ENCODE results near the gene GYG2. TPM values are rescaled to one million over a fixed set of nuclear protein-coding genes. Genes with fewer than 3 reads are reported as not detected.
A peak's percentile ranks its signal among the peaks of the same experiment; 100 is the strongest.
"Not testable (repeated sequence)": the region's sequence is repeated elsewhere in the genome, so short reads cannot be mapped to it uniquely, and the experiment has no call there.

GYG2 gene
- total RNA-seq, 2 experiments from 2014 or later: not detected

- CTCF ChIA-PET: no interaction called here
- Mint-ChIP-seq H3K36me3 (ENCODE audit: low read depth) (no peaks in the 10 kb centered on the region), H3K27ac (no peak overlapping the region)
These were observed 70.2 kb downstream of the GYG2 start for GRCh38 chrX:2898846-2899512.

GRCh38 chrX:2901367-2902036 is 72.8 kb downstream of the GYG2 start:
- H3K27me3 Mint-ChIP-seq (ENCODE audit: low read depth): no peaks in the 10 kb centered on the region
- peaks cover 2% of the 10 kb centered on the region for H3K9me3 Mint-ChIP-seq
- no peak overlapping the region for H3K27ac Mint-ChIP-seq
- H3K4me3 Mint-ChIP-seq: no peak overlapping the region
- no peak for DNase-seq
- intact Hi-C loops (cut with micrococcal nuclease): no loop called here
- CTCF ChIA-PET: no interaction called here
- H3K4me1 Mint-ChIP-seq (ENCODE audit: low read depth): peaks cover 8% of the 10 kb centered on the region
- no peaks in the 10 kb centered on the region for H3K36me3 Mint-ChIP-seq (ENCODE audit: low read depth)

More at GRCh38 chrX:2898846-2899512, 70.2 kb downstream of the GYG2 start:
- intact Hi-C loops (cut with micrococcal nuclease): no loop called here
- H3K9me3 Mint-ChIP-seq: peaks cover 2% of the 10 kb centered on the region
- peaks cover under 1% of the 10 kb centered on the region for H3K27me3 Mint-ChIP-seq (ENCODE audit: low read depth)
- DNase-seq: no peak
- H3K4me3 Mint-ChIP-seq: no peak overlapping the region
- peaks cover 8% of the 10 kb centered on the region for H3K4me1 Mint-ChIP-seq (ENCODE audit: low read depth)

GRCh38 chrX:2902841-2903240 is 74.1 kb downstream of the GYG2 start:
- H3K9me3 Mint-ChIP-seq: peaks cover 2% of the 10 kb centered on the region
- peaks cover 7% of the 10 kb centered on the region for H3K4me1 Mint-ChIP-seq (ENCODE audit: low read depth)
- CTCF ChIA-PET: no interaction called here
- H3K27me3 Mint-ChIP-seq (ENCODE audit: low read depth): no peaks in the 10 kb centered on the region
- H3K4me3 Mint-ChIP-seq: no peak overlapping the region
- H3K36me3 Mint-ChIP-seq (ENCODE audit: low read depth): no peaks in the 10 kb centered on the region
- DNase-seq: no peak
- intact Hi-C loops (cut with micrococcal nuclease): no loop called here
- no peak overlapping the region for H3K27ac Mint-ChIP-seq

GRCh38 chrX:2903366-2903765 is 74.6 kb downstream of the GYG2 start:
- Mint-ChIP-seq H3K4me3 (no peak overlapping the region), H3K27me3 (ENCODE audit: low read depth) (no peaks in the 10 kb centered on the region), H3K36me3 (ENCODE audit: low read depth) (no peaks in the 10 kb centered on the region), H3K4me1 (ENCODE audit: low read depth) (peaks cover 3% of the 10 kb centered on the region), H3K27ac (no peak overlapping the region), H3K9me3 (peaks cover 2% of the 10 kb centered on the region)
- CTCF ChIA-PET: no interaction called here
- no peak for DNase-seq
- intact Hi-C loops (cut with micrococcal nuclease): no loop called here

GRCh38 chrX:2907295-2907694 is 78.6 kb downstream of the GYG2 start:
- no peaks in the 10 kb centered on the region for H3K36me3 Mint-ChIP-seq (ENCODE audit: low read depth)
- intact Hi-C loops (cut with micrococcal nuclease): no loop called here
- no peak for DNase-seq

GRCh38 chrX:2908125-2908685 is 79.5 kb downstream of the GYG2 start:
- intact Hi-C loops (cut with micrococcal nuclease): no loop called here
- no peaks in the 10 kb centered on the region for H3K9me3 Mint-ChIP-seq
- H3K4me1 Mint-ChIP-seq (ENCODE audit: low read depth): no peaks in the 10 kb centered on the region
- no peaks in the 10 kb centered on the region for H3K27me3 Mint-ChIP-seq (ENCODE audit: low read depth)
- no peak for DNase-seq
- CTCF ChIA-PET: no interaction called here
- no peak overlapping the region for H3K4me3 Mint-ChIP-seq
- no peaks in the 10 kb centered on the region for H3K36me3 Mint-ChIP-seq (ENCODE audit: low read depth)
- no peak overlapping the region for H3K27ac Mint-ChIP-seq

More at GRCh38 chrX:2907295-2907694, 78.6 kb downstream of the GYG2 start:
- CTCF ChIA-PET: no interaction called here
- peaks cover 2% of the 10 kb centered on the region for H3K9me3 Mint-ChIP-seq
- no peak overlapping the region for H3K27ac Mint-ChIP-seq
- no peaks in the 10 kb centered on the region for H3K27me3 Mint-ChIP-seq (ENCODE audit: low read depth)
- H3K4me3 Mint-ChIP-seq: no peak overlapping the region
- H3K4me1 Mint-ChIP-seq (ENCODE audit: low read depth): no peaks in the 10 kb centered on the region

GRCh38 chrX:2910109-2910508 is 81.4 kb downstream of the GYG2 start:
- Mint-ChIP-seq H3K36me3 (ENCODE audit: low read depth) (no peaks in the 10 kb centered on the region), H3K9me3 (no peaks in the 10 kb centered on the region), H3K4me1 (ENCODE audit: low read depth) (no peaks in the 10 kb centered on the region), H3K27me3 (ENCODE audit: low read depth) (no peaks in the 10 kb centered on the region), H3K27ac (no peak overlapping the region), H3K4me3 (no peak overlapping the region)
- intact Hi-C loops (cut with micrococcal nuclease): no loop called here
- DNase-seq: no peak
- CTCF ChIA-PET: no interaction called here

GRCh38 chrX:2913118-2913517 is 84.4 kb downstream of the GYG2 start:
- DNase-seq: no peak
- CTCF ChIA-PET: no interaction called here
- no peaks in the 10 kb centered on the region for H3K36me3 Mint-ChIP-seq (ENCODE audit: low read depth)
- no peaks in the 10 kb centered on the region for H3K4me1 Mint-ChIP-seq (ENCODE audit: low read depth)
- peaks cover 6% of the 10 kb centered on the region for H3K9me3 Mint-ChIP-seq
- intact Hi-C loops (cut with micrococcal nuclease): no loop called here
- H3K4me3 Mint-ChIP-seq: no peak overlapping the region
- no peaks in the 10 kb centered on the region for H3K27me3 Mint-ChIP-seq (ENCODE audit: low read depth)
- no peak overlapping the region for H3K27ac Mint-ChIP-seq

- Mint-ChIP-seq H3K4me3 (no peak overlapping the region), H3K27me3 (ENCODE audit: low read depth) (no peaks in the 10 kb centered on the region), H3K36me3 (ENCODE audit: low read depth) (no peaks in the 10 kb centered on the region), H3K4me1 (ENCODE audit: low read depth) (no peaks in the 10 kb centered on the region), H3K9me3 (peaks cover 6% of the 10 kb centered on the region), H3K27ac (no peak overlapping the region)
- intact Hi-C loops (cut with micrococcal nuclease): no loop called here
- no peak for DNase-seq
- CTCF ChIA-PET: no interaction called here
These were observed 89.0 kb downstream of the GYG2 start for GRCh38 chrX:2917767-2918166.

- Mint-ChIP-seq H3K4me1 (ENCODE audit: low read depth) (no peaks in the 10 kb centered on the region), H3K36me3 (ENCODE audit: low read depth) (no peaks in the 10 kb centered on the region), H3K27me3 (ENCODE audit: low read depth) (no peaks in the 10 kb centered on the region), H3K9me3 (peaks cover 4% of the 10 kb centered on the region), H3K27ac (peak overlapping the region; percentile 15), H3K4me3 (no peak overlapping the region)
- intact Hi-C loops (cut with micrococcal nuclease): no loop called here
- CTCF ChIA-PET: no interaction called here
- DNase-seq: no peak
These were observed 92.5 kb downstream of the GYG2 start for GRCh38 chrX:2921193-2921592.

GRCh38 chrX:2921750-2922149 is 93.0 kb downstream of the GYG2 start:
- Mint-ChIP-seq H3K9me3 (no peaks in the 10 kb centered on the region), H3K27ac (no peak overlapping the region)
- CTCF ChIA-PET: no interaction called here

GRCh38 chrX:2924151-2924550 is 95.4 kb downstream of the GYG2 start:
- Mint-ChIP-seq H3K9me3 (no peaks in the 10 kb centered on the region), H3K4me1 (ENCODE audit: low read depth) (no peaks in the 10 kb centered on the region), H3K27ac (no peak overlapping the region), H3K27me3 (ENCODE audit: low read depth) (no peaks in the 10 kb centered on the region), H3K36me3 (ENCODE audit: low read depth) (no peaks in the 10 kb centered on the region), H3K4me3 (no peak overlapping the region)
- intact Hi-C loops (cut with micrococcal nuclease): no loop called here
- no peak for DNase-seq
- CTCF ChIA-PET: no interaction called here

More at GRCh38 chrX:2921750-2922149, 93.0 kb downstream of the GYG2 start:
- Mint-ChIP-seq H3K4me1 (ENCODE audit: low read depth) (no peaks in the 10 kb centered on the region), H3K27me3 (ENCODE audit: low read depth) (no peaks in the 10 kb centered on the region), H3K4me3 (no peak overlapping the region), H3K36me3 (ENCODE audit: low read depth) (no peaks in the 10 kb centered on the region)
- intact Hi-C loops (cut with micrococcal nuclease): no loop called here
- no peak for DNase-seq

- H3K9me3 Mint-ChIP-seq; CTCF ChIA-PET; intact Hi-C loops (cut with micrococcal nuclease); H3K27me3 Mint-ChIP-seq (ENCODE audit: low read depth); H3K4me3 Mint-ChIP-seq; H3K36me3 Mint-ChIP-seq (ENCODE audit: low read depth); DNase-seq; H3K27ac Mint-ChIP-seq; H3K4me1 Mint-ChIP-seq (ENCODE audit: low read depth): not testable (repeated sequence)
These were observed 97.5 kb downstream of the GYG2 start for GRCh38 chrX:2926255-2926654.

All from activated naive CD4-positive, alpha-beta T cell treated with anti-CD3 and anti-CD28 coated beads for 36 hours (primary cell).